Measurements from ENCODE around the gene LRRC8C.

LRRC8C gene

DNA sequence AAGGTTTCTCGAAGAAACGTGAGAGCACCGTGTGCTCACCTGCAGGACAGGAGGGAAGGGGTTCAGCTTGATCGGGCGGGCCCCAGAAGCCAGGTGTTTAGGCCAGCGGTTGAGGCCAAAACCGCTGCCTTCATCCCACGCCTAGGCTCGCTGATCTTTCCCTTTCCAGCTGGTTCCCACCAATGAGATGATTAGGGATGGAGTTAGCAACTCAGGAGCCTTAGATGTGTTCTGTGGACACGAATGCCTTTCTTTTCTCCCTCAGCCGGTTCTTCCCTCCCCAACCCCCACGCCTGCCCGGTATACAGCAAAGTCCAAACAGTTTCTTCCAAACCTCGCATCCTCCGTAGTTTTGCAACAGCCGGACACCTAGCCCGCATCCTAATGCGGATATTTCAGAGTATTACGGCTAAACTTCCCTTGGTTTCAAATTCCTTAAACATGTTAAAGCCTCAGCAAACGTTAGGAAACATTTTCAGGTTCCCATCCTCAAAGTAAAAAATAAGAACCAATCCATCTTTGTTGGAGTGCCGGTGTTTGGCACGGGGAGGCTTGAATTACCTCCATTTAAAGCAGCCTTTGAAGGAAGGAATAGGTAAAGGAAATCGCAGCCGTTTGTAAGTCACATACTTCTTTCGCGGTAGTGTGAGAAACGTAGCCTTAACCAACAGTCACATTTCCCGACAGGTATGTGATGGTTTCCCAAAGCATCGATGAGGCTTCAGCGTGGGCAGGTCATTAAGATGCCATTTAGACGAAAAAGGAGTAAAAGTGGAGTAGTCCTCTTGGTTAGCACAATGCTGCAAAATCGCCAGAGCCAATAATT lies 1.1 kb downstream of the LRRC8C start:
- no peak for DNase-seq (ENCODE audit: low read depth, low spot score)

DNA sequence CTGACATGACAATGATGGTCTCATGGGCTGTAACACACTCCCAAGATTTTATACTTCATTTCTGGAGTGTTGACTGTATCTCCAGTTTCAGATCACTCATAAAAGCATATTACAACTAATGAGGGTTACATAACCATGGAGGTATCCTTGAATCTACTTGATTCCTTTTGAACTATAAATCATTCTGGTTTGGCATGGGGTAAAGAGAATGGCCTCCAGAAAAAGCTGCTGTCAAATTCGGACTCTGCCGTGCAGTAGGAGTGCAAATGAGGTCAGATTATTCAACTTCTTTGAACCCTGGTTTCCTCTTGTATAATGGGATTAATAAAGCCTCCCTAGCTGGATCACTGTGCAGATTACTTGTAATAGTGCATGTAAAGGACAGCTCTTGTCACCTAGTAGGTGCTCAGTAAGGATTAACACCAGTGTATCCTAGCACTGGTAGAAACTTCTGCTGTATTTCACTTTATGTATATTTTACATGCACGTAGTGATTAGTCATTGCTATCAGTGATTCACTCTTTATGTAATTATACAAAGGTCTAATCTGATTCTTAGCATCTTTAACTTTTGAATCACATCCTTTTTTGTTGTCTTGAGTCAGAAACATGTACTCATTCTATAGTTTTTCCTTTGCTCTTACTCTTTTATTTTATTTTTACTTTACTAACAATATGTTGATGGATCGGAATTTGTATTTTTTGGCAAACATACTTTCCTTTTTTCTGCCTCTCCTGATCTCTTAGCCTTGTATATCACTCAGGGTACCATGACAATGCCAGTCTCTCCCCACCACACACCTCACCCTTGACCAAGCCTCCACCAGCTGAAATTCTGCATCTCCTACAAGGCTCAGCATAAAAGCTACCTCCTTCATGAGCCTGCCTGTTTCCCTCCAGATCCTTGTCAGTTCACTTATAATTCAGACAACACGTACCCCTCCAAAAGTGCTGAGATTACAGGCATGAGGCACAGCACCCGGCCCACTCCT lies 3.2 kb downstream of the LRRC8C start:
- no peak for DNase-seq (ENCODE audit: low read depth, low spot score)

DNA sequence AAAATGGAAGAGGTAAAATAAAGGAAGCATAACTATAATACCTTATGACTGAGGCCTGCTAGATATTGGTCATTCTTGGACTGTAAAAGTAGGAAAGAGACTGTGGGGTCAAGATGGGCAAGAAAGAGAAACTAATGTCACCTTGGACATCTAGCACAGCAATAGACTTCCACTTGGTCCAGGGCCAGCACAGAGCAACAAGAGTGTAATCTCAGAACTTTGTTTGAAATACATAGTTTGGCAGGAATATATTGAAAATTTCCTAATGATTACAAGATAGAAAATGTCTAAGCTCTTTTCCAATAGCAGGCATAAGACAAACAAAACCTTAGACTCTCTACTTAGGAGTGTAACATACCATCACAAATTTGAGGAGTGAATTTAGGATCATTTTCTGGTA lies 4.6 kb downstream of the LRRC8C start:
- DNase-seq (ENCODE audit: low read depth, low spot score): no peak

DNA sequence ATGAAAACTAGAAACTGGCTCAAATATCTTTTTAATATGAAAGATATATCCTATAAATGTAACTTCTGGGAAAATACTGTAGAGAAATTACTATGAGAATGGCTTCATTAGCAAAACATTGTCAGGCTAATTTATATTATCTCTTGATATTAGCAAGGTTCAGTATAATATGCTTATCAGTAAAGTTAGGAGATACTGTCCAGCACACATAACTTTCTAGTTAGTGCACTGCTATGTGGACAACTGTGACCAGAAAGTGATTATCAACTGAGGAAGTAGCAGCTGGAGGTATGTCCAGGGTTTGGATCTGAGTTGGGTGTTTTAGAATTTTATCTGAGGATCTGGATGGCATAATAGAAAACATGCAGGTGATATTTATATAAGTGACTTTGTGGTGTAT lies 7.5 kb downstream of the LRRC8C start:
- DNase-seq (ENCODE audit: low read depth, low spot score): no peak

DNA sequence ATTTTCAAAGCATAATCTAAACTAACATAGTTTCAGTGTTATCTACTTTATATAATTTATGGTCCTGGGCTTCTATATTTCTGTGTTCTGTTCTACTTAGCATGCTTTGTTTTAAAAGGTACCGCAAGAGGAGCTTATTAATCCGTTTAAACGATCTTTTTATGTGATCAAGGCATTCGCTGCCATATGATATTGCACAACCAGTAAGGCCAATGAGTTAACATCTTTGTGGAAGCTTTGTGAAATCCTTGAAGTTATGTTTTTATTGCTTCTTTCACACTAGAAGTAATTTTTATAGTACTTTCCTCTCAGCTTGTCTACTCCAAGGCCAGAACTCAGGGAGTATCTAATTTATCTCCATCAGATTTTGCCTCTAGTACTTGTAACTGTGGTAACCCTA lies 8.9 kb downstream of the LRRC8C start:
- no peak for DNase-seq (ENCODE audit: low read depth, low spot score)

DNA sequence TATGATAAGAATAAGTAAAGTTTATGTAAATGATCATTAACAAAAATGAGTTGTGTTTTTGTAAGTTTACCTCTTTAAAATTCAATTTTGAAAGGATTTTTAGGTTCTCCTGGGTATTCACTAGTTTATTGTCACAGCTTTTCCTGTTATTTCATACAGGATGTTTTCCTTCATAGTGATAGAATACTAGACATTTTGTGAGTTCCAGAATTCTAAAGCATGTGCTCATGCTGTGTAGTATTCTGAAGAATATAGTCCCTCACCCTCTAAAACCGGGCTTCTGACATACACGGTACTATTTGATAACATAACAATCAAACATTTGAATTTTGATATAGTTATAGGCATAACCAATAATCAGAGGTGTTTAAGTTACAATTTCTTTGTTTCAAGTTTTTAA lies 10.7 kb downstream of the LRRC8C start:
- DNase-seq (ENCODE audit: low read depth, low spot score): no peak

DNA sequence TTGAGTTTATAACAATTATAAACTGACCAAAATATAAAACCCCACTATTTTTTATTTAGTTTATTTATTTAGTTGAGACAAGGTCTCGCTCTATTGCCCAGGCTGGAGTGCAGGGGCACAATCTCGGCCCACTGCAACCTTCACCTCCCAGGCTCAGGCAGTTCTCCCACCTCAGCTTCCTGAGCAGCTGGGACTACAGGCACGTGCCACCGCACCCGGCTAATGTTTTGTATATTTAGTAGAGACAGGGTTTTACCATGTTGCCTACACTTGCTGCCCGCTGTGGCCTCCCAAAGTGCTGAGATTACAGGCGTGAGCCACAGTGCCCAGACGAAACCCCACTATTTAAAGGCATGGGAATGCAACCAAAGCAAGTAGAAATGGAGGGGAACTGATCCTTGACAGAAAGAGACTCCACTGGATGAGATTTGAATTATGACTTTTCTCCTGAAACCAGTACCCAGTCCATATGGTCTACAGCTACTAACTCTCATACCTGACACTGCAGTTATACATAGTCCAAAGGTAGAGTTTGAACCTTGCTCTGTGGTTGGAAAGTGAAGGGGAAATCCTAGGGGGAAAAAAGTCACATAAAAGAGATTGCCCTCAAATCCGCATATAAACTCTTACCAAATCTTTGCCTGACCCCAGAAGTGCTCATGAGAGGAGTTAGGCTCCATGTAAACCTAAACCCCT lies 11.3 kb downstream of the LRRC8C start:
- no peak for DNase-seq (ENCODE audit: low read depth, low spot score)

DNA sequence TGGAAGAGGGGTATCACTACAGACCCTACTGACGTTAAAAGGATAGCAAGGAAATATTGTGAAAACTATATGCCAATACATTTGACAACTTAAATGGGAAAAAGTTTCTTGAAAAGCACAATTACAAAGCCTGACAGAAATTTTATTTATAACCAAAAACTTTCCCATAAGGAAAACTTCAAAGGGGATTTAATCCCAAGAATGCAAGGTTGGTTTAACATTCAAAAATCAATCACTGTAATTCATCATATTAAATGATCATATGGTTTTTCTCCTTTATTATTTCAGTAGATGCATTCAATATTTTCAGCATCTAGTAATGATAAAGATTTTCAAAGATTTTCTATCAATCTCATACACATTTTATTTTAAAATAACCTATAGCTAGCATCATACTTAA lies 13.3 kb downstream of the LRRC8C start:
- DNase-seq (ENCODE audit: low read depth, low spot score): no peak

DNA sequence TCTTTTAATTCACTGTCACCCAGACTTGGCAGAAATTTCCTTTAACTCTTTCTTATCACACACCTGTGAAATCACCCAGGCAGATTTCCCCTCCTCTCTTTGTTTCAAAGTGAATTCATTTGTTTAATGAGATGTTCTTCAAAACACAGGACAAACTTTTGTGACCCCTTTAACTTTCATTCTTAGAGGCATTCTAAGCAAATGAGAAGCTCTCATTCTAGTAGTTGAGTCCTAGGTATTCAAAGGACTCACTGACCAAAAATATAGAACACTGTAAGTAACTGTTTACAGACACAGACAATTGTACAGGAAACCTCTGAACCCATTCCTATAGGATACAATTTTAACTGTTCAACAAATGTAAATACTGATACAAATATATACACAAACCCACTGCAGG lies 16.9 kb downstream of the LRRC8C start:
- no peak for DNase-seq (ENCODE audit: low read depth, low spot score)

DNA sequence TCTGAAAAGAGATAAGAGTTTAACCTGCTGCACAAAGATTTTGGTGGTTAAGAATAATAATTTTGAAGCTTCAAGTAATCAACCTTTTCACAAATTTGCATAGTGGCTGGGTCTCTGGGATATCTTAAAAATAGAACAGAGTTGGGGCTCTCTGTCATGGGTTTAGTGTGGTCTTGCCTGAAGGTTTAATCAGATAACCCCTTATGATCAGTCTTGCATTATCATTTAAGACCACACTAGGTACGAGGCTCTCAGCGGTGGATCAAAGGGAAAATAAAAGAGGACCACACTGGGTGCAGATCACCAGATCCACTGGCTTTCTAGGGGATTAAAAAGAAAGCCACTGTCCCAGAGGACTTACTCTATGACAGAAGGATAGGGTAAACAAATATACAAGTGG lies 19.5 kb downstream of the LRRC8C start:
- no peak for DNase-seq (ENCODE audit: low read depth, low spot score)

DNA sequence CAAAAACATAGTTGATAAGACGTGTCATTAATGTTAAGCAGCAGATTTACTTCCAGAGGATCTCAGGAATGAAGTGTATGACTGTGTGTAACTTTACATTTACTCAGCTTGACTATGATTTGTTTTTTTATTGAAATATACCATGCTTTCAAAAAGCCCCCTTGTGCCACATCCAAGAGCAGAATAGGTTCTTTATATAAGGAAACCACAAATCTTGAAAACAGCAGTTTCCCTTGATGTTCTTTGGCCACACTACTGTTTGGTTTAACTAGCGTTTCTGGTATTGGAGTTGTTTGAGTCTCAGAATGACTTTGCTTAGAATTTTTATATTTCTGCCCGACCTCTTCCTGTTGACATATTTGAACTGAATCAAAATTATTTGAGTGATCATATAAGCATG lies 25.0 kb downstream of the LRRC8C start:
- DNase-seq (ENCODE audit: low read depth, low spot score): no peak

DNA sequence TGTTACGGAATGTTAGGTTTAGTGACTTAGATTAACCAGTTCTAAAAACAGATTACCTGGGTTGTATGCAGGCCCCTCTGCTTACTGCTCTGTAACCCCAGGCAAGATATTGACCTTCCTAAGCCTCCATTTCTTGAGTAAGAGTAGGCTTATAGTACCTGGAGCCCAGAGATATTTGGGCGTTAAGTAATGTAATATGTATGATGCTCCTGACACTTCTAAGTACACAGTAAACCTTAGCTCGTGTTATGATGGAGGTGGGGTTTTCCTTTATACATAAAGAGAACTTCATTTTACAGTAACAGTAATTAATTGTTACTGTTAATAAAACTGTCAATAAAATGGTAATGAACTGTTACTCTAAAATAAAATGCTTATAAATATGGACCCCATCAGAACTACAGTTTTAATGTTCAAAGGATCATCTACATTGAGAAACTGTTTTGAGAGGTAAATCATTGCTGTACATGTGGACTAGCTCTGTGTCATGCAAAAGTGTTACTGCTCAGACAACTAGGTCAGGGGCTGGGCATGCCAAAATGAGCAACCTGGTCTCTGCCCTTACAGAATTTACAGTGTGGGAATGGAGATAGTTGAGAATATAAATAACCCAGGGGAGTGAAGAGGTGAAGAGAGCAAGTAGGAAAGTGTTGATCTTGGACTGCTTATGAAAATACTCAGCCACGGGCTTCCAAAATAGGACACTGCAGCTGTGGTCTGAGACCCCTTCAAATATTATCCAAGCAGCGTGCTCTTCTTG lies 26.6 kb downstream of the LRRC8C start:
- no peak for DNase-seq (ENCODE audit: low read depth, low spot score)

DNA sequence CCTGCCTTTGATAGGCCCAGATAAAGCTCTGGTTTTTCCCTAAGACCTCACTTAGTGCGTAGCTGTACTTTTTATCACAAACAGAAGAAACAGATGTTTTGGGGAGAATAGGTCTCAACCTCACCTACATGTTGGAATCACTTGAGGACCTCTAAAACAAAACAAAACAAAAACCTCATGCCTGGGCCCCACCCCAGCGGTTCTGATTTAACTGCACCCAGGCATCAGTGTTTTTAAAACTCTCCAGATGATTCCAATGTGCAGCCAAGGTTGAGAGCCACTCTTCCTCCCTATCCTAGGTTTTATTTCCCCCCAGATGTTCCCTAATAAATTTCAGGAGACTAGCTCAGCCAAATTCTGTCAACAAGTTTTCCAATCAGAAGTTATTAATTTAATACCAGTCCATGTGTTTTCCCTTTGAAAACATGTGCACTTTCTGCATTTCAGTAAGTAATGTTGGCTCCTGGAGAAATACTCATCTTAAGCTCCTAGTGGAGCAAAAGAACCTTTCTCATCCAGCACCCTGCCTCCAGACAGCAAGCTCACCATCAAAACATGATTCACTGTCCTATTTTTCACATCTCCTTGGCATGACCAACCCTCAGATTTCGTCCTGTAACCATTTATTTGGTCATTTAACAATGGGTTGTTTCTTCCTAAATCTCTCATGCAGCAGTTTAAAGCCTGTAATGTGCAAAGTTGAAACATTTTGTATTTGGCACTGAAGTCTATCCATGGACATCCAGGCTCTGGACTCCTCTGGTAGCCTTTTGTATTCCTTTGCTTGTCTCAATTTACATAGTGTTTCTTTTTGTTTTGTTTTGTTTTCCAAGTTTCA lies 27.5 kb downstream of the LRRC8C start:
- no peak for DNase-seq (ENCODE audit: low read depth, low spot score)

DNA sequence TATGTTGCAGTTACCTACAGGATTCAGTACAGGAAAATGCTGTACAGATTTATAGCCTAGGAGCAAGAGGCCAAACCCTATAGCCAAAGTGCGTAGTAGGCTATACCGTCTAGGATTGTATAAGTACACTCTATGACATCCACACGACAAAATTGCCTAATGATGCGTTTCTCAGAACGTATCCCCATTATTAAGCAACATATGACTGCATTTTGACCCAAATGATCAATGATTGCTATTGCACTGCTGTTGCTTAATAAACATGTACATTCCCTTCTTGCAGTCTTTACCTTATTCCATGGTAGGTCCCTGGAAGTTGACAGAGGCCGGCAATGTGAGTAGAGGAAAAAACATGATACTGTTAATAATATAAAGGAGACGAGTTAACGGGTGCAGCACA lies 33.0 kb downstream of the LRRC8C start:
- DNase-seq (ENCODE audit: low read depth, low spot score): no peak

DNA sequence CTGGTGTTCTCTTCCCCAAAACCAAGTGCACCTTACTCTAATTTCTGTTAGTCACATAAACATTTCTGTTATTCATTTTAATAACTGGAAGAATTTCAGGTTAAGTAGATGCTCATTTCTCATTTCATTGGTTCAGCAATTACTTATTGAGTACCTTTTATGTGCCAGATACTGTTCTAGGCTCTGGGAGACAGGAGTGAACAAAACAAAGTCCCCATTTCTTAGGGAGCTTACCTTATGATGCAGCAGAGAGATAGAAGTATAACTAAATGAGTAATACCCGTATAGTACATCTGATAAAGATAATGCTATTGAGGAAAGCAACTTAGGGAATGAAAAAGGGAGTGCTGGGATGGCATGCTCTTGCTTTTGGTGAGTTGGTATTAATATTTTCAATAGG lies 33.7 kb downstream of the LRRC8C start:
- no peak for DNase-seq (ENCODE audit: low read depth, low spot score)

DNA sequence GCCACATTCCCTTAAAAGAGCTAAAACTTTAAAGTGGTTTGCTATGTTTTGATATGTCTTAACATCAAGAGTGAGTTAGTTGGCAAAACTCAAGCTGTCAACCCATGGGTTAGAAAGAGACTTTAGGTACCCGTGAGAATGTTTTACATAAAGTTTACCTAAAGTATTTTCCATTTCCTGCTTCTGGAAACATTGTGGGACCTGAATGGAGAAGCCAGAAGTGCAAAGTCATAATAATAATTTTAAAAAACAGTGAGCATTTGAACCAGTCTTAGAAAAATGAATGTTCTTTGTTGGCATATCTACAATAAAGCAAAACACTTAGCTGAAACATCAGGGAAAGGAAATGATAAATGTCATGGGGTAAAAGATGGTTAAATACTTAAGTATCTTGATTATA lies 34.8 kb downstream of the LRRC8C start:
- no peak for DNase-seq (ENCODE audit: low read depth, low spot score)

DNA sequence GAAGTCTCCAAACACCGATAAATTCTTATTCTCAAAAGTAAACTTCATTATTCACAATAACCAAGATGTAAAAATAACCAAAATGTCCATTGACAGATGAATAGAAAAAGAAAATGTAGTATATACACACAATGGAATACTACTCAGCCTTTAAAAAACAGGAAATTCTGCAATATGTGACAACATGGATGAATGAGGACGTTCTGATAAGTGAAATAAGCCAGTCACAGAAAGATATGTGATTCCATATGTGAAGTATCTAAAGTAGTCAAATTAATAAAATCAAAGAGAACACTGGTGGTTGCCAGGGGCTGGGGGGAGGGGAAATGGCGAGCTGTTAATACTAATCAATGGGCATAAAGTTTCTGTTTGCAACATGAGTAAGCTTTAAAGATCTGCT lies 36.0 kb downstream of the LRRC8C start:
- no peak for DNase-seq (ENCODE audit: low read depth, low spot score)

DNA sequence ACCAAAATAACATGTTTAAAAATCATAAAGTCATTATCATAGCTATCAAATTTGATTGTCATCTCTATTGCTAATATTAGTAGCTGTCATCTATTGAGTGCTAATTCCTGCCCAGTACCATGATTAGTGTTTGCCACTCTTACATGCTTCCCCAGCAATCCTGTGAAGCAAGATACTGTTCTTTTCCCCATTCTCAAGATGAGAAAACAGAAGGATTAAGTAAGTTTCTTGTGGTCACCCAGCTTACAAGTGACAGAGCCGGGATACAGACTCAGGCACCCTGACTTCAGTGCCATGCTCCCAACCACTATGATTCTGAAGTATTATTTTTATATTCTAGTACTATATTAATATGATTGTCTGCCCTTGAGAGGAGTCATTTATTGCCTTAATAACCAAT lies 36.5 kb downstream of the LRRC8C start:
- DNase-seq (ENCODE audit: low read depth, low spot score): no peak

DNA sequence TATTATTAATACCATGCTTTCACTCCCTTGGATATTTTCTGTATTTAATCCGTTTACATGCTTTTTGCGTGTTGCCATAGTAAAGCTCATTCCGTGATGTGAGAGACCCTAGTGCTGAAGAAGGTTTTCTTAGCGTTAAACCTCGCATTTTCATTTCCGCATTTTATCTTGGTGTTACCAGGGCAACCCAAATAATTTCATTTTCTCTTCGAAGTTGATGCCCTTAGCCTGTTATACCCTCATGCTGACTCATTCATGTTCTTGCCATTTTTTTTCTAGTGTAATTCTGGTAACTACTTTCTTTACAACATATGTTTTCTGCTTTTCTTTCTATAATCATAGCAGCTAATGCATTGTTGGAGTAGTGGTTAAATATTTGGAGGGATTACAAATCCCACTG lies 37.2 kb downstream of the LRRC8C start:
- no peak for DNase-seq (ENCODE audit: low read depth, low spot score)

DNA sequence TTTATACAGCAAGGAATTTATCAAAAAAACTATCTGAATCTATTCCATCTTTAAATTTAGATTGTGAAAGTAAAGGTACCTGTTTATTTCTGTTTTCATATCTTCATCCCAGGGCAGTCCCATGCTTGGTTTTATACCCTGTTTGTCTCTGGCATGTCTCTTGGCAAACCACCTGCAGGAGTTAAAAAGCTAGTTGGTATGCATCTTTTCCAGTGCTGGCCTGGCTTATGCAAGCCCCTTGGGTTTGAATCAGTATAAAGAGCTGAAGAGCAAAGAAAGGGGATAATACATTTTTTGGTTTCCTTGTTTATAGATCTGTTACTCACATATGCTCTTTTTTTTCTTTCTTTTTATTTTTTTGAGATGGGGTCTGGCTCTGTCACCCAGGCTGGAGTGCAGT lies 37.8 kb downstream of the LRRC8C start:
- DNase-seq (ENCODE audit: low read depth, low spot score): no peak

Measured in activated CD4-positive, CD25-positive, alpha-beta regulatory T cell treated with anti-CD3 and anti-CD28 coated beads, Interleukin-2, amount 50 U/mL, for 16 hours (primary cell).